ENCODE measurements around the gene SCO2.
A peak's percentile ranks its signal among the peaks of the same experiment; 100 is the strongest.
"Not testable (repeated sequence)": the region's sequence is repeated elsewhere in the genome, so short reads cannot be mapped to it uniquely, and the experiment has no call there.

SCO2 gene

GRCh38 chr22:50522208-50522805 lies 3.1 kb downstream of the SCO2 start:
- no peak overlapping the region for H3K27ac Mint-ChIP-seq
- H3K4me3 Mint-ChIP-seq: peak overlapping the region; percentile 44
- no peak for ATAC-seq
- H3K9me3 Mint-ChIP-seq: no peaks in the 10 kb centered on the region
- peaks cover 22% of the 10 kb centered on the region for H3K4me1 Mint-ChIP-seq
- peaks cover 47% of the 10 kb centered on the region for H3K36me3 Mint-ChIP-seq
- H3K27me3 Mint-ChIP-seq: no peaks in the 10 kb centered on the region

GRCh38 chr22:50521710-50522109 lies 3.7 kb downstream of the SCO2 start:
- Mint-ChIP-seq H3K4me1 (peaks cover 16% of the 10 kb centered on the region), H3K36me3 (peaks cover 53% of the 10 kb centered on the region)

GRCh38 chr22:50520826-50521453 lies 4.5 kb downstream of the SCO2 start:
- Mint-ChIP-seq H3K27ac (no peak overlapping the region), H3K9me3 (no peaks in the 10 kb centered on the region), H3K4me1 (peaks cover 17% of the 10 kb centered on the region), H3K27me3 (no peaks in the 10 kb centered on the region), H3K36me3 (peaks cover 56% of the 10 kb centered on the region), H3K4me3 (no peak overlapping the region)
- no peak for ATAC-seq

More at GRCh38 chr22:50521710-50522109, 3.7 kb downstream of the SCO2 start:
- ATAC-seq: no peak
- H3K27me3 Mint-ChIP-seq: no peaks in the 10 kb centered on the region
- no peak overlapping the region for H3K27ac Mint-ChIP-seq
- H3K4me3 Mint-ChIP-seq: no peak overlapping the region
- H3K9me3 Mint-ChIP-seq: no peaks in the 10 kb centered on the region

GRCh38 chr22:50520184-50520583 lies 5.2 kb downstream of the SCO2 start:
- not testable (repeated sequence) for ATAC-seq, H3K9me3 Mint-ChIP-seq, H3K4me3 Mint-ChIP-seq, H3K27me3 Mint-ChIP-seq, H3K27ac Mint-ChIP-seq
- H3K4me1 Mint-ChIP-seq: peaks cover 21% of the 10 kb centered on the region
- peaks cover 56% of the 10 kb centered on the region for H3K36me3 Mint-ChIP-seq

GRCh38 chr22:50519151-50519550 lies 6.2 kb downstream of the SCO2 start:
- H3K27ac Mint-ChIP-seq: no peak overlapping the region
- no peak for ATAC-seq
- no peaks in the 10 kb centered on the region for H3K9me3 Mint-ChIP-seq
- H3K4me3 Mint-ChIP-seq: no peak overlapping the region
- H3K36me3 Mint-ChIP-seq: peaks cover 54% of the 10 kb centered on the region
- no peaks in the 10 kb centered on the region for H3K27me3 Mint-ChIP-seq
- peaks cover 18% of the 10 kb centered on the region for H3K4me1 Mint-ChIP-seq

GRCh38 chr22:50518606-50519005 lies 6.8 kb downstream of the SCO2 start:
- no peak overlapping the region for H3K27ac Mint-ChIP-seq
- ATAC-seq: no peak
- H3K36me3 Mint-ChIP-seq: peaks cover 54% of the 10 kb centered on the region
- H3K9me3 Mint-ChIP-seq: no peaks in the 10 kb centered on the region
- H3K4me3 Mint-ChIP-seq: no peak overlapping the region
- H3K4me1 Mint-ChIP-seq: peaks cover 17% of the 10 kb centered on the region
- H3K27me3 Mint-ChIP-seq: no peaks in the 10 kb centered on the region

- no peak overlapping the region for H3K27ac Mint-ChIP-seq
- no peak for ATAC-seq
- H3K4me3 Mint-ChIP-seq: no peak overlapping the region
- peaks cover 17% of the 10 kb centered on the region for H3K4me1 Mint-ChIP-seq
- H3K9me3 Mint-ChIP-seq: no peaks in the 10 kb centered on the region
- no peaks in the 10 kb centered on the region for H3K27me3 Mint-ChIP-seq
- H3K36me3 Mint-ChIP-seq: peaks cover 54% of the 10 kb centered on the region
Measured at GRCh38 chr22:50517495-50518260, 7.7 kb downstream of the SCO2 start.

- H3K27ac Mint-ChIP-seq: no peak overlapping the region
- no peak overlapping the region for H3K4me3 Mint-ChIP-seq
- peaks cover 56% of the 10 kb centered on the region for H3K36me3 Mint-ChIP-seq
- no peak for ATAC-seq
- no peaks in the 10 kb centered on the region for H3K27me3 Mint-ChIP-seq
- H3K4me1 Mint-ChIP-seq: peaks cover 23% of the 10 kb centered on the region
- no peaks in the 10 kb centered on the region for H3K9me3 Mint-ChIP-seq
Measured at GRCh38 chr22:50516891-50517290, 8.5 kb downstream of the SCO2 start.

- Mint-ChIP-seq H3K27me3 (no peaks in the 10 kb centered on the region), H3K4me3 (no peak overlapping the region), H3K4me1 (peaks cover 23% of the 10 kb centered on the region), H3K9me3 (no peaks in the 10 kb centered on the region), H3K36me3 (peaks cover 51% of the 10 kb centered on the region), H3K27ac (no peak overlapping the region)
- ATAC-seq: no peak
Measured at GRCh38 chr22:50516068-50516467, 9.3 kb downstream of the SCO2 start.

- H3K27ac Mint-ChIP-seq: no peak overlapping the region
- H3K4me3 Mint-ChIP-seq: no peak overlapping the region
Measured at GRCh38 chr22:50513175-50513574, 12.2 kb downstream of the SCO2 start.

GRCh38 chr22:50508897-50509296 lies 16.5 kb downstream of the SCO2 start:
- H3K36me3 Mint-ChIP-seq: peaks cover 15% of the 10 kb centered on the region

More at GRCh38 chr22:50513175-50513574, 12.2 kb downstream of the SCO2 start:
- peaks cover 32% of the 10 kb centered on the region for H3K36me3 Mint-ChIP-seq
- no peaks in the 10 kb centered on the region for H3K9me3 Mint-ChIP-seq
- no peak for ATAC-seq
- peaks cover 37% of the 10 kb centered on the region for H3K4me1 Mint-ChIP-seq
- H3K27me3 Mint-ChIP-seq: no peaks in the 10 kb centered on the region

GRCh38 chr22:50507991-50508884 lies 17.2 kb downstream of the SCO2 start, which contains the start of gene NCAPH2:
Gene NCAPH2 (plus strand): TSS chr22:50508224. CDS start chr22:50508338, 114 bp downstream.
- Mint-ChIP-seq H3K36me3 (peaks cover 15% of the 10 kb centered on the region), H3K4me3 (peak within 1 kb of the TSS; percentile 99), H3K4me1 (peaks cover 36% of the 10 kb centered on the region)

More at GRCh38 chr22:50508897-50509296, 16.5 kb downstream of the SCO2 start:
- H3K27me3 Mint-ChIP-seq: no peaks in the 10 kb centered on the region
- H3K9me3 Mint-ChIP-seq: no peaks in the 10 kb centered on the region
- no peak for ATAC-seq
- peak overlapping the region; percentile 99 for H3K4me3 Mint-ChIP-seq
- peak overlapping the region; percentile 94 for H3K27ac Mint-ChIP-seq
- H3K4me1 Mint-ChIP-seq: peaks cover 36% of the 10 kb centered on the region

GRCh38 chr22:50507421-50507990 lies 17.9 kb downstream of the SCO2 start, which contains the start of gene LMF2:
Gene LMF2 (minus strand): TSS chr22:50507702. CDS start chr22:50507675, 27 bp downstream.
- Mint-ChIP-seq H3K27me3 (no peaks in the 10 kb centered on the region), H3K27ac (peak within 1 kb of the TSS; percentile 94), H3K4me3 (peak within 1 kb of the TSS; percentile 99), H3K9me3 (no peaks in the 10 kb centered on the region), H3K36me3 (peaks cover 13% of the 10 kb centered on the region), H3K4me1 (peaks cover 35% of the 10 kb centered on the region)
- ATAC-seq: peak; percentile 89

More at GRCh38 chr22:50507991-50508884, 17.2 kb downstream of the SCO2 start, which contains the start of gene NCAPH2:
- ATAC-seq: peak; percentile 81
- Mint-ChIP-seq H3K27ac (peak within 1 kb of the TSS; percentile 94), H3K27me3 (no peaks in the 10 kb centered on the region), H3K9me3 (no peaks in the 10 kb centered on the region)
